Measurements from ENCODE around the gene TBXAS1. TPM values are rescaled to one million over a fixed set of nuclear protein-coding genes. Genes with fewer than 3 reads are reported as not detected.

Gene TBXAS1
- total RNA-seq, 2 donors from 2014 or later, result 30.1 to 66.6 TPM

- Histone ChIP-seq H3K9me3 (no peaks in the 10 kb centered on the region), H3K4me1 (ENCODE audit: control insufficient read depth in 1 of 2, low read depth in 2 of 2) (no peaks in the 10 kb centered on the region), H3K36me3 (no peaks in the 10 kb centered on the region), H3K27ac (no peak overlapping the region), H3K4me3 (no peak overlapping the region), H3K27me3 (replicated peaks; ENCODE audit: insufficient read depth) (no peaks in the 10 kb centered on the region)
- TF ChIP-seq CTCF (IDR thresholded peaks at IDR 0.05), result no peak
- ATAC-seq (ENCODE audit: insufficient number of reproducible peaks, low FRiP score, low read depth) (no peak), DNase-seq (ENCODE audit: low spot score) (no peak)
Observed at GRCh38 chr7:139886206-139886605, 57.1 kb downstream of the TBXAS1 start.

- DNase-seq (ENCODE audit: low spot score), result no peak
Observed at GRCh38 chr7:139886899-139887298, 57.8 kb downstream of the TBXAS1 start.

GRCh38 chr7:139887992-139888481, 59.0 kb downstream of the TBXAS1 start:
- no peak overlapping the region for H3K4me3 ChIP-seq
- no peaks in the 10 kb centered on the region for H3K9me3 ChIP-seq
- no peak for TF ChIP-seq CTCF (IDR thresholded peaks at IDR 0.05)
- H3K4me1 ChIP-seq (ENCODE audit: control insufficient read depth in 1 of 2, low read depth in 2 of 2), result no peaks in the 10 kb centered on the region
- H3K36me3 ChIP-seq, result no peaks in the 10 kb centered on the region
- H3K27ac ChIP-seq, result no peak overlapping the region
- no peaks in the 10 kb centered on the region for H3K27me3 ChIP-seq (replicated peaks; ENCODE audit: insufficient read depth)
- DNase-seq (ENCODE audit: low spot score) (no peak), ATAC-seq (ENCODE audit: insufficient number of reproducible peaks, low FRiP score, low read depth) (no peak)

More at GRCh38 chr7:139886899-139887298, 57.8 kb downstream of the TBXAS1 start:
- H3K27ac ChIP-seq, result no peak overlapping the region
- H3K9me3 ChIP-seq, result no peaks in the 10 kb centered on the region
- no peaks in the 10 kb centered on the region for H3K4me1 ChIP-seq (ENCODE audit: control insufficient read depth in 1 of 2, low read depth in 2 of 2)
- H3K36me3 ChIP-seq, result no peaks in the 10 kb centered on the region
- ATAC-seq (ENCODE audit: insufficient number of reproducible peaks, low FRiP score, low read depth), result no peak
- no peaks in the 10 kb centered on the region for H3K27me3 ChIP-seq (replicated peaks; ENCODE audit: insufficient read depth)
- TF ChIP-seq CTCF (IDR thresholded peaks at IDR 0.05), result no peak
- H3K4me3 ChIP-seq, result no peak overlapping the region

GRCh38 chr7:139889186-139889871, 60.3 kb downstream of the TBXAS1 start:
- H3K27me3 ChIP-seq (replicated peaks; ENCODE audit: insufficient read depth), result no peaks in the 10 kb centered on the region
- ATAC-seq (ENCODE audit: insufficient number of reproducible peaks, low FRiP score, low read depth) (no peak), DNase-seq (ENCODE audit: low spot score) (no peak)
- H3K4me3 ChIP-seq, result no peak overlapping the region
- no peak for TF ChIP-seq CTCF (IDR thresholded peaks at IDR 0.05)
- no peaks in the 10 kb centered on the region for H3K36me3 ChIP-seq
- no peaks in the 10 kb centered on the region for H3K9me3 ChIP-seq
- H3K4me1 ChIP-seq (ENCODE audit: control insufficient read depth in 1 of 2, low read depth in 2 of 2), result no peaks in the 10 kb centered on the region
- no peak overlapping the region for H3K27ac ChIP-seq

GRCh38 chr7:139893461-139893860, 64.4 kb downstream of the TBXAS1 start:
- no peak for TF ChIP-seq CTCF (IDR thresholded peaks at IDR 0.05)
- Histone ChIP-seq H3K4me1 (ENCODE audit: control insufficient read depth in 1 of 2, low read depth in 2 of 2) (no peaks in the 10 kb centered on the region), H3K9me3 (no peaks in the 10 kb centered on the region), H3K27ac (no peak overlapping the region), H3K4me3 (no peak overlapping the region), H3K36me3 (no peaks in the 10 kb centered on the region), H3K27me3 (replicated peaks; ENCODE audit: insufficient read depth) (no peaks in the 10 kb centered on the region)
- DNase-seq (ENCODE audit: low spot score) (no peak), ATAC-seq (ENCODE audit: insufficient number of reproducible peaks, low FRiP score, low read depth) (no peak)

All from thoracic aorta (tissue), 2 donors.